IMR-90 (cell line): Measurements from ENCODE around the gene RALGAPA2. TPM values are rescaled to one million over a fixed set of nuclear protein-coding genes. Genes with fewer than 3 reads are reported as not detected.

ENCODE experiments used
- ATAC-seq: fragments of 200-7000 bp; cut with Tn5 transposase; 2 replicates; pipeline ENCODE4 v1.9.1; 2020; ENCODE audit warnings: low read depth, mild to moderate bottlenecking, moderate library complexity
- BruUV-seq: library from RNA; stranded (reverse); fragments of 400-500 nt; replicated peaks from 2 replicates; lab custom pipeline; 2021; lab: Mats Ljungman, UMichigan
- CTCF ChIA-PET: fragments of 300-600 bp; formaldehyde crosslinking; extraction: SDS; loops from one replicate; lab custom pipeline; 2021; ENCODE audit warnings: antibody characterized with exemption; lab: Yijun Ruan, JAX
- POLR2A ChIA-PET: fragments of 300-600 bp; sonication (Branson Sonifier 250); formaldehyde crosslinking; loops from one replicate; lab custom pipeline; 2022; ENCODE audit warnings: antibody characterized with exemption; ENCODE audit not compliant: unreplicated experiment; lab: Charles Lee
- DNase-seq: peaks from one replicate; pipeline ENCODE4 v3.0.0; 2013
- H2AFZ ChIP-seq: replicated peaks from 2 replicates; pipeline ENCODE3; 2013; ENCODE audit warnings: low read length, mild to moderate bottlenecking; ENCODE audit not compliant: poor library complexity
- H2AK5ac ChIP-seq: 2 replicates; pipeline ENCODE4 v1.6.1; 2013; ENCODE audit warnings: low read depth, low read length, inconsistent platforms
- H2AK9ac ChIP-seq: replicated peaks from 2 replicates; pipeline ENCODE3; 2013; ENCODE audit warnings: mild to moderate bottlenecking, low read depth, low read length, moderate library complexity; ENCODE audit not compliant: poor library complexity
- H2BK120ac ChIP-seq: 2 replicates; pipeline ENCODE4 v1.6.1; 2013; ENCODE audit warnings: low read depth, low read length, inconsistent platforms
- H2BK15ac ChIP-seq: 3 replicates; pipeline ENCODE4 v1.6.1; 2013; ENCODE audit warnings: low read depth, low read length, inconsistent platforms
- H2BK20ac ChIP-seq: 2 replicates; pipeline ENCODE4 v1.6.1; 2013; ENCODE audit warnings: low read depth, mild to moderate bottlenecking, inconsistent platforms, low read length, moderate library complexity
- H2BK5ac ChIP-seq: 2 replicates; pipeline ENCODE4 v1.6.1; 2013; ENCODE audit warnings: mild to moderate bottlenecking, low read depth, low read length, inconsistent platforms; ENCODE audit not compliant: poor library complexity, severe bottlenecking
- H3K14ac ChIP-seq: replicated peaks from 2 replicates; pipeline ENCODE4 v1.6.1; 2013; ENCODE audit warnings: low read depth, low read length, inconsistent platforms
- H3K18ac ChIP-seq: 2 replicates; pipeline ENCODE4 v1.6.1; 2013; ENCODE audit warnings: low read depth, low read length, control low read depth
- H3K23ac ChIP-seq: 2 replicates; pipeline ENCODE4 v1.6.1; 2013; ENCODE audit warnings: low read depth, low read length, inconsistent platforms
- H3K27ac ChIP-seq: 2 replicates; pipeline ENCODE4 v1.5.1; 2013; ENCODE audit warnings: mild to moderate bottlenecking, control low read depth, low read length; ENCODE audit not compliant: insufficient read depth
- H3K27me3 ChIP-seq: 2 replicates; pipeline ENCODE4 v1.6.1; 2013; ENCODE audit warnings: low read length; ENCODE audit not compliant: control insufficient read depth, insufficient read depth
- H3K36me3 ChIP-seq: 2 replicates; pipeline ENCODE4 v1.6.1; 2013; ENCODE audit warnings: low read length, mixed read lengths; ENCODE audit not compliant: control insufficient read depth, insufficient read depth
- H3K4ac ChIP-seq: 2 replicates; pipeline ENCODE4 v1.6.1; 2013; ENCODE audit warnings: low read depth, low read length, inconsistent platforms
- H3K4me1 ChIP-seq: 2 replicates; pipeline ENCODE4 v1.6.1; 2013; ENCODE audit warnings: low read length, mixed read lengths; ENCODE audit not compliant: control insufficient read depth, insufficient read depth
- H3K4me2 ChIP-seq: 2 replicates; pipeline ENCODE4 v1.6.1; 2013; ENCODE audit warnings: low read depth, mild to moderate bottlenecking, control low read depth, low read length, moderate library complexity
- H3K4me3 ChIP-seq: 2 replicates; pipeline ENCODE4 v1.5.1; 2013; ENCODE audit warnings: low read depth, mild to moderate bottlenecking, control low read depth, low read length, moderate library complexity; ENCODE audit not compliant: insufficient read depth
- H3K56ac ChIP-seq: 2 replicates; pipeline ENCODE4 v1.6.1; 2013; ENCODE audit warnings: low read length, inconsistent platforms; ENCODE audit not compliant: insufficient read depth; ENCODE audit errors: extremely low read depth
- H3K79me1 ChIP-seq, 2 experiments: 2 replicates each; pipeline ENCODE4 v1.6.1; 2013; ENCODE audit warnings: low read length in 2 of 2, inconsistent platforms in 1 of 2, low read depth in 1 of 2
- H3K9ac ChIP-seq: 2 replicates; pipeline ENCODE4 v1.6.1; 2013; ENCODE audit warnings: low read depth, low read length, control low read depth
- H3K9me1 ChIP-seq: 2 replicates; pipeline ENCODE4 v1.6.1; 2013; ENCODE audit warnings: low read length, inconsistent platforms; ENCODE audit not compliant: insufficient read depth
- H3K9me3 ChIP-seq: 2 replicates; pipeline ENCODE4 v1.6.1; 2013; ENCODE audit warnings: low read length; ENCODE audit not compliant: control insufficient read depth, insufficient read depth
- H4K20me1 ChIP-seq: 2 replicates; pipeline ENCODE4 v1.6.1; 2013; ENCODE audit warnings: low read length, inconsistent platforms; ENCODE audit not compliant: insufficient read depth
- H4K5ac ChIP-seq: 2 replicates; pipeline ENCODE4 v1.6.1; 2013; ENCODE audit warnings: mild to moderate bottlenecking, low read depth, low read length, control low read depth
- H4K8ac ChIP-seq, 2 experiments: 2 replicates each; pipeline ENCODE4 v1.6.1; 2013; ENCODE audit warnings: low read depth in 2 of 2, low read length in 2 of 2, control low read depth in 1 of 2, inconsistent platforms in 1 of 2
- H4K91ac ChIP-seq: 2 replicates; pipeline ENCODE4 v1.6.1; 2013; ENCODE audit warnings: low read depth, low read length, inconsistent platforms; ENCODE audit not compliant: insufficient read depth
- CEBPB ChIP-seq: IDR thresholded peaks from 2 replicates; pipeline ENCODE4 v1.6.1; 2012; ENCODE audit warnings: low read depth, low read length, improper control_type of control experiment
- CHD1 ChIP-seq: IDR thresholded peaks from 2 replicates; pipeline ENCODE4 v1.6.1; 2012; ENCODE audit warnings: low read depth, low read length, improper control_type of control experiment
- FOS ChIP-seq: fragments of 150-350 bp; IDR thresholded peaks from 2 replicates; pipeline ENCODE4 v1.6.1; 2016; ENCODE audit warnings: low read depth, low read length
- MAFK ChIP-seq: IDR thresholded peaks from 2 replicates; pipeline ENCODE4 v1.6.1; 2012; ENCODE audit warnings: low read depth, low read length, improper control_type of control experiment
- MAZ ChIP-seq: IDR thresholded peaks from 2 replicates; pipeline ENCODE4 v1.6.1; 2012; ENCODE audit warnings: low read depth, mild to moderate bottlenecking, low read length, improper control_type of control experiment, moderate library complexity, borderline replicate concordance
- MXI1 ChIP-seq: IDR thresholded peaks from 2 replicates; pipeline ENCODE4 v1.6.1; 2012; ENCODE audit warnings: low read depth, mild to moderate bottlenecking, low read length, moderate library complexity, borderline replicate concordance
- NFE2L2 ChIP-seq: fragments of 150-350 bp; IDR thresholded peaks from 2 replicates; pipeline ENCODE4 v1.6.1; 2016; ENCODE audit warnings: low read depth, mild to moderate bottlenecking, low read length
- POLR2A ChIP-seq: IDR thresholded peaks from 2 replicates; pipeline ENCODE4 v1.6.1; 2012; ENCODE audit warnings: mild to moderate bottlenecking, low read depth, low read length
- RAD21 ChIP-seq: IDR thresholded peaks from 2 replicates; pipeline ENCODE4 v1.6.1; 2012; ENCODE audit warnings: low read length, improper control_type of control experiment
- RCOR1 ChIP-seq: IDR thresholded peaks from 2 replicates; pipeline ENCODE4 v1.6.1; 2012; ENCODE audit warnings: mild to moderate bottlenecking, low read length, improper control_type of control experiment; ENCODE audit not compliant: insufficient replicate concordance
- RFX5 ChIP-seq: IDR thresholded peaks from 2 replicates; pipeline ENCODE4 v1.8.0; 2012; ENCODE audit warnings: low read depth, mild to moderate bottlenecking, low read length, moderate library complexity
- SMC3 ChIP-seq: fragments of 150-350 bp; IDR thresholded peaks from 2 replicates; pipeline ENCODE4 v1.6.1; 2016; ENCODE audit warnings: low read depth, mild to moderate bottlenecking, antibody characterized with exemption, low read length, moderate library complexity
- WGBS, 2 experiments: methylation state at CpG; one replicate each; pipeline versions ENCODE4 v1.1.5 to v1.1.7; 2013; ENCODE audit warnings: missing lambda C conversion rate in 2 of 2; ENCODE audit not compliant: insufficient read length in 1 of 2; ENCODE audit errors: extremely low coverage in 2 of 2; 5-methylcytosine and 5-hydroxymethylcytosine counted together
- dilution Hi-C: fragments of 300-500 bp; cut with HindIII; formaldehyde crosslinking; loops from one replicate; pipeline ENCODE4 v1.14.3; 2018; ENCODE audit warnings: low sequenced_read_pairs; ENCODE audit not compliant: unreplicated experiment
- in situ Hi-C: fragments of 300-500 bp; cut with MboI; formaldehyde crosslinking; loops from 3 replicates; pipeline ENCODE4 v1.14.3; 2019; ENCODE audit warnings: low sequenced_read_pairs, inconsistent platforms, mixed read lengths
- intact Hi-C: fragments of 100-400 bp; cut with micrococcal nuclease; formaldehyde crosslinking; loops from 2 replicates; pipeline ENCODE4 v1.10.0; 2022
- polyA plus RNA-seq, 3 experiments: library from polyadenylated mRNA; depleted of rRNA; stranded (reverse); fragments of >200 nt; gene quantifications; 2 replicates each; pipeline ENCODE4 v1.2.3, GENCODE V29; 2012; ENCODE audit warnings: low replicate concordance in 1 of 3
- total RNA-seq: library from RNA; depleted of rRNA; stranded (reverse); fragments of >200 nt; gene quantifications from 2 replicates; pipeline ENCODE4 v1.2.3, GENCODE V29; 2012
- TF ChIP-seq, protein P1 (sequence below): fragments of 150-350 bp; IDR thresholded peaks from 2 replicates; pipeline ENCODE4 v1.6.1; 2016; ENCODE audit warnings: low read depth, mild to moderate bottlenecking, low read length, moderate library complexity, borderline replicate concordance
- TF ChIP-seq, protein P2 (sequence below): conservative IDR thresholded peaks from 2 replicates; pipeline ENCODE4 v1.5.1; 2012; ENCODE audit warnings: mild to moderate bottlenecking, low read depth, low read length, improper control_type of control experiment
- TF ChIP-seq, protein P3 (sequence below): fragments of 150-350 bp; IDR thresholded peaks from 2 replicates; pipeline ENCODE4 v1.6.1; 2017; ENCODE audit warnings: mild to moderate bottlenecking, antibody characterized with exemption, low read length, low read depth

RALGAPA2 gene
- total and polyA plus RNA-seq, 2 of the 4 experiments (the other 2 are of a cell fraction): 1.3 to 3.9 TPM

DNA sequence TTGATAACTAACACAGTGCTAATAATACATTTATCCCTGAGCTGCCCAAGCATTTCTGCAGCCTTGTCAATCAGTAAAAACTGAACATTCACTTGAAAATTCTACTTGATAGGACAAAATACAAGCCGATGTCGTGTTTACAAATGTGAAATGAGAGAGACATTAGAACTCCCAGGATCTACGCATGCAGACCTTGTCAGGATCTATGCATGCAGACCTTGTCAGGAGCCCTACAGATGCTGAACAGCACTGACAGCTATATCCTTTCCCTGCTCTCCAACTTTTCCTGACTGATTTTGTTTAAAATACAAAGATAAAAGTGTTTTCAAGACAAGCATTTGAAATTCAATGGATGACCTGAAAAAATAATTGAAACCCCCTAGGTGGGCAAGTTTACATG, 315.6 kb downstream of the RALGAPA2 start:
- ChIA-PET CTCF (no interaction called here), POLR2A (no interaction called here)
- Histone ChIP-seq H3K4me2 (no peak overlapping the region), H3K9me3 (no peaks in the 10 kb centered on the region), H3K27me3 (no peaks in the 10 kb centered on the region), H3K4ac (no peak overlapping the region), H3K9ac (no peak overlapping the region), H3K56ac (no peak overlapping the region), H2BK15ac (no peak overlapping the region), H4K91ac (no peak overlapping the region), H4K20me1 (no peaks in the 10 kb centered on the region), H3K27ac (no peak overlapping the region), H4K5ac (no peak overlapping the region), H2BK120ac (no peak overlapping the region), H2AK5ac (no peak overlapping the region), H3K79me1 (no peaks in the 10 kb centered on the region), H4K8ac (no peak overlapping the region), H3K4me3 (no peak overlapping the region), H2AK9ac (no peak overlapping the region), H3K23ac (no peak overlapping the region), H3K4me1 (peaks cover 17% of the 10 kb centered on the region), H2BK5ac (no peak overlapping the region), H3K9me1 (peaks cover 3% of the 10 kb centered on the region; the same call in 1 of the 2 replicates), H2AFZ (no peak overlapping the region), H2BK20ac (no peak overlapping the region), H3K36me3 (no peaks in the 10 kb centered on the region), H3K14ac (no peak overlapping the region), H3K18ac (no peak overlapping the region)
- in situ Hi-C loops: no loop called here
- no CpG with 5 or more reads among the region's 3 CpGs for WGBS, 2 experiments
- TF ChIP-seq, protein P1, sequence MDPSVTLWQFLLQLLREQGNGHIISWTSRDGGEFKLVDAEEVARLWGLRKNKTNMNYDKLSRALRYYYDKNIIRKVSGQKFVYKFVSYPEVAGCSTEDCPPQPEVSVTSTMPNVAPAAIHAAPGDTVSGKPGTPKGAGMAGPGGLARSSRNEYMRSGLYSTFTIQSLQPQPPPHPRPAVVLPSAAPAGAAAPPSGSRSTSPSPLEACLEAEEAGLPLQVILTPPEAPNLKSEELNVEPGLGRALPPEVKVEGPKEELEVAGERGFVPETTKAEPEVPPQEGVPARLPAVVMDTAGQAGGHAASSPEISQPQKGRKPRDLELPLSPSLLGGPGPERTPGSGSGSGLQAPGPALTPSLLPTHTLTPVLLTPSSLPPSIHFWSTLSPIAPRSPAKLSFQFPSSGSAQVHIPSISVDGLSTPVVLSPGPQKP: no peak
- TF ChIP-seq NFE2L2 (no peak), MAZ (no peak), RFX5 (no peak), CHD1 (no peak), MXI1 (no peak), SMC3 (no peak), RCOR1 (no peak), RAD21 (no peak), CEBPB (no peak), POLR2A (no peak), FOS (no peak), MAFK (no peak)
- TF ChIP-seq, protein P2, sequence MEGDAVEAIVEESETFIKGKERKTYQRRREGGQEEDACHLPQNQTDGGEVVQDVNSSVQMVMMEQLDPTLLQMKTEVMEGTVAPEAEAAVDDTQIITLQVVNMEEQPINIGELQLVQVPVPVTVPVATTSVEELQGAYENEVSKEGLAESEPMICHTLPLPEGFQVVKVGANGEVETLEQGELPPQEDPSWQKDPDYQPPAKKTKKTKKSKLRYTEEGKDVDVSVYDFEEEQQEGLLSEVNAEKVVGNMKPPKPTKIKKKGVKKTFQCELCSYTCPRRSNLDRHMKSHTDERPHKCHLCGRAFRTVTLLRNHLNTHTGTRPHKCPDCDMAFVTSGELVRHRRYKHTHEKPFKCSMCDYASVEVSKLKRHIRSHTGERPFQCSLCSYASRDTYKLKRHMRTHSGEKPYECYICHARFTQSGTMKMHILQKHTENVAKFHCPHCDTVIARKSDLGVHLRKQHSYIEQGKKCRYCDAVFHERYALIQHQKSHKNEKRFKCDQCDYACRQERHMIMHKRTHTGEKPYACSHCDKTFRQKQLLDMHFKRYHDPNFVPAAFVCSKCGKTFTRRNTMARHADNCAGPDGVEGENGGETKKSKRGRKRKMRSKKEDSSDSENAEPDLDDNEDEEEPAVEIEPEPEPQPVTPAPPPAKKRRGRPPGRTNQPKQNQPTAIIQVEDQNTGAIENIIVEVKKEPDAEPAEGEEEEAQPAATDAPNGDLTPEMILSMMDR: no peak
- TF ChIP-seq, protein P3, sequence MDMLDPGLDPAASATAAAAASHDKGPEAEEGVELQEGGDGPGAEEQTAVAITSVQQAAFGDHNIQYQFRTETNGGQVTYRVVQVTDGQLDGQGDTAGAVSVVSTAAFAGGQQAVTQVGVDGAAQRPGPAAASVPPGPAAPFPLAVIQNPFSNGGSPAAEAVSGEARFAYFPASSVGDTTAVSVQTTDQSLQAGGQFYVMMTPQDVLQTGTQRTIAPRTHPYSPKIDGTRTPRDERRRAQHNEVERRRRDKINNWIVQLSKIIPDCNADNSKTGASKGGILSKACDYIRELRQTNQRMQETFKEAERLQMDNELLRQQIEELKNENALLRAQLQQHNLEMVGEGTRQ: no peak
- intact Hi-C loops: no loop called here
- DNase-seq (no peak), ATAC-seq (no peak)
- dilution Hi-C loops: no loop called here
- no TSS peak for BruUV-seq
